H1 (cell line): ENCODE results near the gene KIF26A. TPM values are rescaled to one million over a fixed set of nuclear protein-coding genes. Genes with fewer than 3 reads are reported as not detected.

Experiments
- BRCA1 ChIP-seq: IDR thresholded peaks from 2 replicates; pipeline ENCODE4 v1.6.1; 2012; ENCODE audit warnings: low read depth, low read length, improper control_type of control experiment
- polyA plus RNA-seq, 7 experiments: library from polyadenylated mRNA; depleted of rRNA in 3 of 7; stranded (reverse) in 5 of 7; unstranded in 2 of 7; fragments of >200 nt in 5 of 7; fragments of 200-250 nt in 2 of 7; gene quantifications; 1 replicate in 5 of 7; 2 replicates in 1 of 7; 4 replicates in 1 of 7; pipeline versions ENCODE4 v1.2.1 to v1.2.3, GENCODE V29; 2011 to 2013; ENCODE audit warnings: missing spikeins in 2 of 7, mixed read lengths in 2 of 7
- total RNA-seq: library from RNA; stranded (reverse); fragmentation: NEBNext Ultra II Directional; extraction: Animal tissue kit (Norgen Biotek cat#: 25700); gene quantifications from 2 replicates; pipeline ENCODE4 v1.2.1, GENCODE V29; 2021
- TF ChIP-seq, protein P1 (sequence below), 3 experiments: IDR thresholded peaks; 1 replicate in 2 of 3; 2 replicates in 1 of 3; pipeline versions ENCODE4 v1.5.1 to v1.6.1; 2011; ENCODE audit warnings: low read length in 3 of 3, mild to moderate bottlenecking in 3 of 3, inconsistent platforms in 2 of 3, low read depth in 1 of 3, moderate library complexity in 1 of 3; ENCODE audit not compliant: insufficient read depth in 1 of 3; ENCODE audit errors: control extremely low read depth in 1 of 3

KIF26A gene
- total and polyA plus RNA-seq, 2 of the 8 experiments (the other 6 are each of a cell fraction or from before 2014, with no cell fraction given) = 11.5 to 41.6 TPM

DNA sequence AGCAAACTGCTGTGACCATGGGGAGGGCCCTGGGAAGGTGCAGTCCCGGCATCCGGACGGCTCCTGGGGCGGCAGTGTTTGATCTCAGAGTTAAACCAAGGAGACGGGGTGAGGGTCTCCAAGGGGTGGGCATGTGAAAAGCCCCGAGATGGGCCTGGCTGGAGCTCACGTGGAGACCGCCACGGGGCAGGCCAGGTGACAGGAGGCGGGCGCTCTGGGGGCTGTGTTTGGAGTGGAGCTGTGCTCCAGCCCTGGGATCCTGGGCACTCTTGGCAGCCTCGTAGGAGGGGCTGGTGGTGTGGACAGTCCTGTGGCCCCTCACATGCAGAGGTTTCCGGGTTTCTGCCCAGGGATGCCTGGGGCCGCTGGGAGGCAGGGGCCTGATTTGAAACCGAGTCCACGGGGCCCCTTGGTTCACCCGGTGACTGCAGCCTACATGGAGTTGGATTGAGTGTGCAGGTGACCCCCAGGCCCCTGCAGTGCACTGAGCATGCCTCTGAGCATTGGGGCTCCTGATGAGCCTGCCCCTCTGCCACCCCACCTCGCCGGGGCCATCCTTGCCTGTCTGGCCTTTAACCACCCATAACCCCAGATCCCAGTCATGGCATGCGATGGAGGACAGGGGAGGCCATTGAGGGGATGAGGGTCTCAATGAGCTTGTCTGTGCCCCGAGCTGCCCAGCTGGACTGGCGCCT, 8.4 kb downstream of the KIF26A start (continued):
- TF ChIP-seq, protein P1, sequence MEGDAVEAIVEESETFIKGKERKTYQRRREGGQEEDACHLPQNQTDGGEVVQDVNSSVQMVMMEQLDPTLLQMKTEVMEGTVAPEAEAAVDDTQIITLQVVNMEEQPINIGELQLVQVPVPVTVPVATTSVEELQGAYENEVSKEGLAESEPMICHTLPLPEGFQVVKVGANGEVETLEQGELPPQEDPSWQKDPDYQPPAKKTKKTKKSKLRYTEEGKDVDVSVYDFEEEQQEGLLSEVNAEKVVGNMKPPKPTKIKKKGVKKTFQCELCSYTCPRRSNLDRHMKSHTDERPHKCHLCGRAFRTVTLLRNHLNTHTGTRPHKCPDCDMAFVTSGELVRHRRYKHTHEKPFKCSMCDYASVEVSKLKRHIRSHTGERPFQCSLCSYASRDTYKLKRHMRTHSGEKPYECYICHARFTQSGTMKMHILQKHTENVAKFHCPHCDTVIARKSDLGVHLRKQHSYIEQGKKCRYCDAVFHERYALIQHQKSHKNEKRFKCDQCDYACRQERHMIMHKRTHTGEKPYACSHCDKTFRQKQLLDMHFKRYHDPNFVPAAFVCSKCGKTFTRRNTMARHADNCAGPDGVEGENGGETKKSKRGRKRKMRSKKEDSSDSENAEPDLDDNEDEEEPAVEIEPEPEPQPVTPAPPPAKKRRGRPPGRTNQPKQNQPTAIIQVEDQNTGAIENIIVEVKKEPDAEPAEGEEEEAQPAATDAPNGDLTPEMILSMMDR (IDR thresholded peaks at IDR 0.05; ENCODE audit: control extremely low read depth in 1 of 3, insufficient read depth in 1 of 3, low read depth in 1 of 3, low read length in 3 of 3) = no peak
- no peak for TF ChIP-seq BRCA1
